ENCODE data around the gene PPP3CA.
"Not testable (repeated sequence)": the region's sequence is repeated elsewhere in the genome, so short reads cannot be mapped to it uniquely, and the experiment has no call there.

The PPP3CA gene

DNA sequence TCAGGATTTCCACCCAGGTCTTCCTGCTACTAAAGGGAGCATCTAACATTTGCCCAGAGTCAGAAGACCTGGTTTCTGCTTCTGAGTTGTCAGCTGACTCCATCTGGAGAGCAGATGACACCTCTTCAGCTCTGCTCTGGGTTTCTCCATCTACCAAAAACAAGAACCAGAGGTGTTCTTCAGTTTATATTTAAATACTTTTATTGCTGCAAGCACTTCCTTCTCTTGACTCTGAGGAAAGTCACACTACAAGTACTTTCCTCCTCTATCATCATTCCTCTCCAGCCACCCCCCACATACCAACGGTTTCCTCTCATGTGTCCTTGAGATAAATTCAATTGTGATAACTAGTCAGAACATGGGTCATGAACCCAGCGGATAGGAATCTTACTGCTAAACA is 88.4 kb downstream of the PPP3CA start:
- DNase-seq (ENCODE audit: low read depth in 2 of 3, low spot score in 2 of 3): no peak

DNA sequence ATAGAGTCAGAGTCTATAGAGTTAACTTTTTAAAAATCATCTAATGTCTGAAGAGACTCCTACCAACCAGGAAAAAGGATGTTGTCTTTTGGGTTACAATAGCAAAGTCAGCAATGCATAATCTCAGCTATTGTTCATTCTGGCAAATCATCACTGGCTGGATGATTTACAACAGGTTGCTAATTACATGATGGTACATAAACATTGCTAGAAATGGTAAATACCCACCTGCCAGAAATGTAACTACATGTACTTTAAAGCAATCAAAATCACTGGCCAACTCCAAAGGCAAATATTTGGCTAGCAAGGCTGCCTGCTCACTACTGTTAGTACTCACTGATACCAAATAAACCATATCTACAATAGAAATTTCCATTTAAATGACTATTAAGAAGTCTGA is 91.1 kb downstream of the PPP3CA start:
- DNase-seq (ENCODE audit: low read depth in 2 of 3, low spot score in 2 of 3): no peak

DNA sequence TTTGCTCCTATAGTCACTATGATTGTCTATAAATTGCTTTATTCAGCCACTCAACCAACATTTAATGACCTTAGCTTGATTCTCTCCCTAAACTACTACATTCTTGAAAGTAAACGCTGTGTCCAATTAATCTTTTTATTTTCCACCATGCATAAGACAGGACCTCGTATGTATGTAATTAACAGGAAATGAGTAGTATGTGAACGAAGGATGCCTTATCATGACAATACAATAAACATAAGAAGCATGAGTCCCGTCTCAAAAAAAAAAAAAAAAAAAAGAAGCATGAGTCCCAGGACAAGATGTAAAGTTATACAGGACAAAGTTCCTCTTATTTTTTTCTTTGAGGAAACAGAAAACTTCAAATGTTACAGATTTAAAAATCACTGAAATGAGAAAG is 92.5 kb downstream of the PPP3CA start:
- DNase-seq (ENCODE audit: low read depth in 2 of 3, low spot score in 2 of 3): no peak

DNA sequence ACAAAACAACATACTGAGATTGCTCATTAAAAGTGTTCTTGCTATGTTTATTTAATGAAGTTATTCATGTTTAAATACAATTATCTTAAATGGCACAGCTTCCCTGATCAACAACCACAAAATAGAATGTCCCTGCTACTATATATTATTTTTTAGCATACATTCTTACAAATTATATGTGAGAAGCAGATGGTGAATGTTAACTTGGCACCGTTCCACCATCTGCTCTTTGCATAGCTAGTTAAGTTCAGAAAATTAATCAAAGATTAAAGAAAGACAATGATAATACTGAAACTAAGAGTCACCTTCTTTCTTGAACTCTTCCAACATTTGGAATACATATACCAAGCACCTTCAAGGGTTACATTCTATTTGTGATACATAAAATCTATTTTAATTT is 94.2 kb downstream of the PPP3CA start:
- DNase-seq (ENCODE audit: low read depth in 2 of 3, low spot score in 2 of 3): no peak

DNA sequence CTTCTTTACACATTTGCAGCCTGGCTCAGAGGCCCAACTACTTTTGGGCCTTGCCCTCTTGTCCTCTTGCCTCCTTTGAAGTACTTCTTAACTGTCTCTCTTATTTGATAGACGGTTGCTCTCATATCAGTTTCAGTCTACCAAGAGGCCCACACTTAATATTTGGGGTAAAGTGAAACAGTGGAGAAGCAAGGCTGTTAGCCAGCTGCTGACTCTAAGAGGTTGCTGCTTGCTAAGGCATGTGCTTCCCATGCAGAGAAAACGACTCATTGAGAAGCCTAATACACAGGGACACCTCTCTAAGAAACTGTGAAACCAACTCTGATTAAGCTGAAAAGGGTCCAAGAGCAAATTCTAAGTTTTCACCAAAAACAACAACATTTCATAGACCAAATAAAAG is 94.6 kb downstream of the PPP3CA start:
- no peak for DNase-seq (ENCODE audit: low read depth in 2 of 3, low spot score in 2 of 3)

DNA sequence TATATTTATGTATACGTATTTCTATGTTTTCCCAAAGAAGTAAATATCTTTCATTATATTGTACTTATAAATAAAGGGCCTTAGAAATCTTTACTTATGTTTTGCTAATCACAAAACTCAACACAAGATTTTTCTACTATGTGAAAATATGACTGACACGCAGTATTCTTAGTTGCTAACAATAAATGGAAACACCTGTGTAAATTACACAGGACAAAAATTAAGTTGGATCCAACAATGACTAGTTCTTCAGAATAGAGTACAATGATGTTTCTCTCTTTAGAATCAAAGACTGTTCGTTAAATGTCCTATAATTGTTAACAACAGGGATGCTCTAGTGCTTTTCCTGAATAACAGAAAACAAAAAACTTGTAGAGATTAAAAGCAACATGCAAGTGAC is 96.1 kb downstream of the PPP3CA start:
- DNase-seq (ENCODE audit: low read depth in 2 of 3, low spot score in 2 of 3): no peak

DNA sequence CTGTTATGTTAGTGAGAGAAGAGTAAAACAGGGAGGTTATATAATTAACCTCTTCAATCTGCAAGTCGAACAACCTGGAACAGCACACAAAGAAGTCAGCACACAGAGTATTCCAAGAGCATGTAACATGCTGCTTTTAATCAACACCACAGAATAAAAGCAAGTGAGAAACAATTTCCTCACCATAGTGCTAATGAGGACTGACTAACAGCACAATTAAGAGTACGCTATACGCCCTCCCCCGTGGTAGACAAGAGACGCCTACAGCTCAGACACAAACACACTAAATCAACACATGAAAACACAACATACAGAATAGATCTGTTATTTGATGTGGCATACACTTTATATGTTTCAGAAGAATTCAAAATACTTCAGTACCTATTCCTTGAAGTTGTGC is 103.0 kb downstream of the PPP3CA start:
- no peak for DNase-seq (ENCODE audit: low read depth in 2 of 3, low spot score in 2 of 3)

DNA sequence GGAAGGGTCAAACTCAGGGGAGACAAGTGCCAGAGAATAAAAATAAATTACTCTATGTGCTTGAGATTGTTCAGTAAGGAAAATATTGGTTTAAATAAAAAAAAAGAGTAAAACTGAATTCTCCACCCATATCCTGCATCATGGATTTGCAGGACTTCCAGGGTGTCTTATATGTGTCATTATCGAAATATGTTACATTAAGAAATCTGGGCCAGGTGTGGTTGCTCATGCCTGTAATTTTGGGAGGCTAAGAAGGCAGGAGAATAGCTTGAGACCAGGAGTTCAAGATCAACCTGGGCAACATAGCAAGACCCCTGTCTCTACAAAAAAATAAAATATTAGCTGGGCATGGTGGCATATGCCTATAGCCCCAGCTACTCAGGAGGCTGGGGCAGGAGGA is 104.9 kb downstream of the PPP3CA start:
- DNase-seq (ENCODE audit: low read depth in 2 of 3, low spot score in 2 of 3): no peak

DNA sequence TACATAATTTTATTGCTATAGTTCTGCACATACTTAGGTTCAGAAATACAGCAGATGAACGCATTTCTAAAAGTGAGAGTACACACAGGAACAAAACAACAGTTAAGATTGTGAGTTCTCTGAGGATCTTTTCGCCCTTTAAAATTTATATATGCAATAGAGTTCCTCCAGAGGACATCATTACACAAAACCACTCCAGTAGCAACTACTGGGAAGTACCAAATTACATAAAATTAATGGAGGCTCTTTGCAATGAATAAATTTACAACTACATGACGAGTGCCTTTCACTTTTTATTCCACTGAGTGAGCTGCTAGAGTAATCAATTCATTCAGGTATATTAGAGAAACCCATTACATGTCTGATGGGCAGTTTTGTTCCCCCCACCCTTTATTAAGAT is 107.2 kb downstream of the PPP3CA start:
- no peak for DNase-seq (ENCODE audit: low read depth in 2 of 3, low spot score in 2 of 3)

DNA sequence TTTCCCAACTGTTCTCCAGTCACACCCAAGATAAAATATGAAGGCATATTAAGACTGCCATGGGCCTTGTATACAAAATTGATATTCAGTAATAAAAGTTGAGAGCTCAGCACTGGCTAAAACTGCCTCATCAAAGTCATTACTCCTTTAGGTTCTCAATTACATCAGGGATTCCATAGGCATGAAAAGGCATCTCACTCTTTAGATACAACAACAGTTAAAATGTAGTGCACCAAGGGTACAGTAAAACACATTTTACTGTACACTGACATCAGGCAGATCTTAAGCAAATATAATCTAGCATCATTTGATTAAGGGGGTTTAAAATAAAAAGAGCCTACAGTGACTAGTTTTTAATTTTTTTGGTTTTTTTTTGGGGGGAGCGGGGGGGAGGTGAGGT is 107.7 kb downstream of the PPP3CA start:
- DNase-seq (ENCODE audit: low read depth in 2 of 3, low spot score in 2 of 3): no peak

DNA sequence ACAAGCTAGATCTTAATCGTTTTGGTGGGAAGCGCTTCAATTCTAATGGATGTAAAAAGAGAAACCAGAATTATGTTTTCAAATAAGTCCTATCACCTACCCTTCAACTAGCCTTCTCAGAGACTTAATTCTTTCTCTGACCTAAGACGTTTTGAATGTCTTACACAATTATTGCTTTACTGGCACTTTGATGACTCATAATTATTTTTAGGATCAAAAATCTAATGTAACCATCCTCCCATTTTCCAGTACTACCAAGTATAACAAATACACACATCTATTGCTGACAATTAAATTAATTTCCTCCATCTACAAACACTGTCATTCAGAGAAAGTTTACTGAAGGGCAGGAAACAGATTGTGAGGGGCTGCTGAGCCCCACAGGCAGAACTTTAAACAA is 108.6 kb downstream of the PPP3CA start:
- no peak for DNase-seq (ENCODE audit: low read depth in 2 of 3, low spot score in 2 of 3)

DNA sequence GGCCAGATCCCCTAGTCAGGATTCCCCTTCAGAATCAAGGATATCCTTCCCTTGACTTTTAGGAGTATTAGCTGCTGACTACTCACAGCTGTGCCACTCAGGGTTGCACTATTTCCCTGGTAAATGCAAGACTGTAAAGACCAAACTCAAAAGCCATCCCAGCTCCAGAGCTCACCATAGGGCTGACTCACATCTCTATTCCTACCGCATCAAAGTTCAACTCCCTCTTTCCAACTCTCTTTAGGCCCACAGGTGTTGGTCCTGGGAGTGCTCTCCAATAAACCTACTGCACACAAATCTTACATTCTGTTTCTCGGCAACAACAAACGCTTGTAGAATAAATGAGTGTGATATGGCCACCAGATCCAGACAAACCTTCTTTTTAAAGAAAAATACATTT is 109.6 kb downstream of the PPP3CA start:
- no peak for DNase-seq (ENCODE audit: low read depth in 2 of 3, low spot score in 2 of 3)

DNA sequence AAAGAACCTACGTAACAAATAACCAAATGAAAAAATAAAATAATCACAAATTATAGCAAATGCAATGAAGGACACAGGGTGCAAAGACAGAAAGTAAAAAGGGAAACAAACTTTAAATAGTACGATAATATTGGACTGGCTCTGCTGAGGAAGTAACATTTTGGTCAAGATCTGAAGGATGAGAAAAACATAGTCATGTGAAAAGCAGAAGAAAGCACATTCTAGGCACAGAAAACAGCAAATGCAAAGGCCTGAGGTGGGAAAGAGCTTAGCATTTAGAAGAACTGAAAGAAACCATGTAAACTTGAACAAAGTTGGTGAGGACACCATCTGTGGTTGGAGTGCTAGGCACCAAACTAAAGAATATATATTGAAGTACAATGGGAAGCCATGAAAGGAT is 111.2 kb downstream of the PPP3CA start:
- DNase-seq (ENCODE audit: low read depth in 2 of 3, low spot score in 2 of 3): no peak

DNA sequence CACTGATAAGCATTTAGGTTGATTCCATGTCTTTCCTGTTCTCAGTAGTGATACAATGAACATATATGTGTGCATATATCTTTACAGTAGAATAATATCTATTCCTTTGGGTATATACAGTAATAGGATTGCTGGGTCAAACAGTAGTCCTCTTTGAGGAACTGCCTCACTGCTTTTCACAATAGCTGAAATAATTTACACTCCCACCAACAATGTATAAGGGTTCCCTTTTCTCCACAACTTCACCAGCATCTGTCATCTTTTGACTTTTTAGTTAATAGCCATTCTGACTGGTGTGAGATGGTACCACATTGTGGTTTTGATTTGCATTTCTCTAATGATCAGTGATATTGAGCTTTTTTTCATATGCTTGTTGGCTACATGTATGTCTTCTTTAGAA is 113.2 kb downstream of the PPP3CA start:
- DNase-seq (ENCODE audit: low read depth in 2 of 3, low spot score in 2 of 3): not testable (repeated sequence)

DNA sequence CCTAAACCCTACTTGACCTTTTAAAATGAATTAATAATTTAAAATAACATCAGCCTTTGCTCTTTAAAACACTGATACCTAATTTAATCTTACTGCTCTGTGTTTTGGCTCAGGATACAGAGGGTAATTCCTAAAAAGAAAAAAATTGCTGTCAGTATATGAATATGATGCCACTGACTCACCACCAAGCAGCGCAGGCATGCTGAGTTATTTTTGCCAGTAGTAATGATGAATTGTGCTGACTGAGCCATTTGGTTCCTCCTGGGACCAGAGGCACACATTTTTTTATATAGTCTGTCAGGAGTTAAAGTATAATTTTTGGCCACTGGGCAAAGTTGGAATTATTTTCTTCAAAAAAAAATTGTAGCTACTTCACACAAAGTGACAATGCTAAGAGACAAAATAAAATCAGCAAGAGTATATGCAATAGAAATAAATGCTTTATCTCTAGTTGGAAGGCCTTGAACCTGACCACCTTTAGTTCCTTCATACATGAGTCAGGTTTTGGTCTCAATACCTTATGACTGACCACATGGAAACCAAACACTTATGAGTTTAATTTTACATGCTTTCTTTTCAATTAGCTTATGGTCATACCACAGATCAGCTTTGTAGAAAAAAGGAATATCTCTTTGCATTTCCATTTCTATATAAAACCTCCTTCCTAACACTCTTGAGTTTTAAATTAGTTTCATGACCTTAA is 115.1 kb downstream of the PPP3CA start:
- no peak for DNase-seq (ENCODE audit: low read depth in 2 of 3, low spot score in 2 of 3)

DNA sequence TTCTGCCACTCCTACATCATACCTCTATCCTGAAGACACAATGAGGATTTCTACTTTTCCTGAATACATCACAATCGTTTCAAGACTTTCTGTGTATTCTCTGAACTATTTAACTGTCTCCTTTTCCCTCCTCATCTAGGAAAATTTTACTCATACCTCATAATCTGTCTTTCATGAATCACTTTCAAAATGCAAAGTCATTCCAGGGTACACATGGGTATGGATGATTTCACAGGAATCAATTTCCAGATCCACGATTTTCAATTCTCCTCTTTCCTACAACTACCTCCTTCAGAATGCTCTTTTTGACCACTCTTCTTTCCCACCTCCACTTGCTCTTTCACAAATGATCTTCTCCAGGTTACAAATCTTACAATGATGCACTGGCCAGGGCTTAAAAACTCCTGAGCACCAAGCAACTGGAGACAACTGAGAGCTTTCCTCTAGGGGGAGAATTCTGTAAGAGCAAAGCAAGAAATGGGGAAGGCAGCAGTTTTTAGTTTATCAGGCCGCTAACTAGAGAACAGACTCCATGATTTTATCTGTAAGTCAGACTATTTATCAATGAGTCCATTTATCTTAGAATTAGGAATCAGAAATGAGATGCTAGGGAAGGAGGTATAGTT is 116.4 kb downstream of the PPP3CA start:
- no peak for DNase-seq (ENCODE audit: low read depth in 2 of 3, low spot score in 2 of 3)

DNA sequence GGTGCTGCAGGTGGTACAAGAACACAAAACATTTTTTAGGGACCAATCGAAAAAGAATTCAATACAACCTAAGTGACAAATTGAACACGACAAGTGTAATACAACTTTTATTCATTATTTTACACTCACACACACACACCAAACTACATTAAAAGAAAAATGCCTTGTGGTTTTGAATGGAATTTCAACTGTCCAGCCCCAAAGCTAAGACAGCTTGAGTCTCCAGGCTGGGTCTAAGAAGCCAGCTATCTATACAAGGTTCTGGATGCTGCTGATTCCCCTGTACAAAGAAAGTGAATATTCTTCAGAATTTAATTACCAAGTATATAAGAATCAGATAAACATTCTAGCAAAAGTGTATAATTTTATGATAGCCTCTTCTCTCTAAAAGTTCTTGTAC is 118.2 kb downstream of the PPP3CA start:
- DNase-seq (ENCODE audit: low read depth in 2 of 3, low spot score in 2 of 3): no peak

DNA sequence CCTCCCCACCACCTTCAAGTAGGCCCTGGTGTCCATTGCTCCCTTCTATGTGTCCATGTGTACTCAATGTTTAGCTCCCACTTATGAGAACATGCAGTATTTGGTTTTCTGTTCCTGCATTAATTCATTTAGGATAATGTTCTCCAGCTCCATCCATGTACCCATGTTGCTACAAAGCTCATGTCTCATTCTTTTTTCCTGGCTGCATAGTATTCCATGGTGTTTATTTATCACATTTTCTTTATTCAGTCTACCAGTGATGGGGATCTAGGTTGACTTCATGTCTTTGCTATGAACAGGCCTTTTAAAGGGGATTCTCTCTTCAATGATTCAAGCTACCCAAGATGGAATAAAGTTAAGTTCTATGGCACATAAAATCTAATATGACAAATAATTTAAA is 119.6 kb downstream of the PPP3CA start:
- DNase-seq (ENCODE audit: low read depth in 2 of 3, low spot score in 2 of 3): no peak

DNA sequence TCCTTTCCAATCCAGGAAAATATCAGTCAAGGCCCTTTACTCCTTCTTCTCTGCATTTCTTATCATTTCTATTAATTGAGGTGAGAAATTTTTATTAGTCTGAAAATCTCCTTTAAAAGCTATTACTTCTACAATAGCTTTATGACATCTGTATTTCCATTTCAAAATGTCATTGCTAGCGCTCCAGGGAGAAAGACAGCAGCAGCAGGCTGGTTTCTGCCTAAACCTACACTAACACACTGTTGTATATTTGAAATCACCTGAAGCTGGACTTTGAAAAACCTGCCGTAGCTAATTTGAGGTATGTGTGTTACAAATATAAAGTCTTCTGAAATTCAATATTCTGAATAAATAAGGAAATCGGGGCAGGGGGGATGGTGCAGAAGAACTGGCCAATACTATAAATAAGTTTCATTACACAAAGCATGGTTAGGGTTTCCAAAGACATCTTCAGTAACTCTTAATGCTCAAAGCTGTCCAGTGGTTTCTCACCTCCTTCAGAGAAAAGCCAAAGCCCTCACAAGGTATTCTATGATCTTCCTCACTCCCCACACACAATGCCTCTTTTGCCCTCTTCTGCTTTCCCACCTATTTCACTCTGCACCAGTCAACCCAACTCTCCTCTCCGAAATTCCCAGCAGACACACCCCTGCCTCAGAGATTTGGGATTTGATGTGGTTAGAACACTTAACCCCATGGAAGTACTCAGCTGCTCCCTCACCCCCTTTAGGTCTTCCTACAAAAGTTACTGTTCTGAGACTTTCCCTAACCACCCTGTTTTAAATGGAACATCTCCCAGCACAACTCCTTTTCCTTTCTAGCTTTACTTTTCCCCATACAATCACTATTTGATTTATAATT is 122.7 kb downstream of the PPP3CA start:
- no peak for DNase-seq (ENCODE audit: low read depth in 2 of 3, low spot score in 2 of 3)

DNA sequence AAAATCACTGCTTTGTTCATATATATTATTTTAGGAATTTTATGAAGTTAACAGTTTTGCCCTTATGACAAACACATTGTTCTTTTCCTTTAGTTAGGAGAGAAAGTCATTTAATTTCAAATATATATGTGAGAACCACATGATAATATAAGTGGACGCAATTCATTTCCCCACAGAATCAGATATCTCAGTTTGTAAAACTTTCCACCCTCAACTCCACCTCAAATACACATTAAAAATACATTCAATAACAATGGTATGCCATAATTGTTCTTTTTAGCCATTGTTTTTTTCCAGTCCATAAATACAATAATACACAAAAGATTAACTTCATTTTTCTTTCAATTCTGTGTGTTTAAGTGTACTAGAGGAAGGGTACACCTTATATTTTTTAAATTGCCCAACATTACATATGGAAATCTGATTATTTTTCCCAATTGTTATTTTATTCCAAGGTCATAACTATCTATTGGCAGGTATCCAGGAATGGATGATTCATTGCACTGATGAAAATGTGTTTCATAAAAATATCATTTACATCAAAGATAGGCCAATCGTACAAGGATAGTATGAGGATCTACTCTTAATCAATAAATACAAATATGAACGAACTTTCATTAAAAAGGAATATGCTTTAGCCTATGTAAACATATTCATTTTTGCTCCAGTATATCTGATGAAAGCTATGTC is 125.0 kb downstream of the PPP3CA start:
- no peak for DNase-seq (ENCODE audit: low read depth in 2 of 3, low spot score in 2 of 3)

DNA sequence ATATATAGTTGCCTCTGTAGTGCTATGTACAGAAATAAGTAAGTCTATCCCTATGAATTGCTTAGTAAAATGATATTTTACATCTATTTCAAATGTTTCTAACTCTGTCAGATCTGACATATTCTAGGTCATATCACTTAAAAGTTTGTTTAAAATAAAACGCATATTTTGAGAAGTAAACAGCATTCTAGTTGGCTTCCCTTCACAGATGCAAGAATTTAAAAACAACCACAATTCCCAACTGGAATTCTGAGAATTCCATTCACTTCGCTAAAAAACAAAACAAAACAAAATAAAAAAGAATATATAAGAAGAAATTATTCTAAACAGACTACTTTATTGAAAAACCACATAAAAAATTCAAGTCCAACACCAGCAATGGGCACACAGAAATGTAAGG is 126.0 kb downstream of the PPP3CA start:
- DNase-seq (ENCODE audit: low read depth in 2 of 3, low spot score in 2 of 3): no peak

DNA sequence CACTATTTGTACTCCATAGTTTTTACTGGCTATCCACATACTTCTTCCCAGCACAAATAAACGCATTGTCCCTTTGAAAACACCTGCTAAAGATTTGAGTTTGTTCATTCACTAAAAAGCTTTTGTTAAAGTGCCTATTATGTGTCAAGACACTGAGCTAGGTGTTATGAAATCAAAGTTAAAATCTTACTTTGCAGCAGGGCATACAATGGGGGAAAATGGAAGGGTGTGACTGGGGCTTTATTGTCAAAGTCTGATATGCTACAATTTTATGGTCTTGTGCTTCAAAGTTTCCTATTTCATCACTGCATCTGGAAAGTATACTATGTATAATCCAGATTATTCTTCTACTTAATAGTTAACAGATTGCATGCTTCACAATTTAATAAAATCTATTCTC is 128.4 kb downstream of the PPP3CA start:
- DNase-seq (ENCODE audit: low read depth in 2 of 3, low spot score in 2 of 3): no peak

Measured in activated CD8-positive, alpha-beta memory T cell treated with anti-CD3 and anti-CD28 coated beads for 48 hours (primary cell).